ENCODE data around the gene CMSS1. TPM values are rescaled to one million over a fixed set of nuclear protein-coding genes. Genes with fewer than 3 reads are reported as not detected.

Gene CMSS1
- total RNA-seq, 1 experiment from 2014 or later = 98.6 TPM

DNA sequence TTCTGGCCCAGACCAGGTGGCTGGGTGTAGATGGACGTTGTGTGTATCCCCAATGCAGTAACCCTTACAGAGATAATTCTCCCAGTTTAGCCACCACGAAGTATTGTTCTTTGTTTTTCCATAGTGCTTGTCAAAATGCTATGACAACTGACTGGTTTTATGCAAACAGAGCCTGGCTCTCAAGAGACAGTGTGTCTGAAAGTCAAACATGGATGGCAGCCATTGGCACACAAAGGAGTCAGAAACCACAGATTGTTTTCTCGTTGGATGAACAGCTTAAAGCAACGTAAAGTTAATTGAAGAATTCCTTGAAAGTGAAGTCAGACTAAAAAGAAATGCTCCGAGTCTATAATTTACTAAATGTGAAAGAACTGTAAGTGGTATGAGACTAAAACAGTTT, 205.5 kb downstream of the CMSS1 start:
- Histone ChIP-seq H3K4me1 (ENCODE audit: insufficient read depth, low read length, poor library complexity, severe bottlenecking) (no peaks in the 10 kb centered on the region), H3K4me3 (ENCODE audit: low read depth, low read length, poor library complexity, severe bottlenecking) (no peak overlapping the region), H3K9me3 (ENCODE audit: low read depth, low read length, poor library complexity, severe bottlenecking) (no peaks in the 10 kb centered on the region), H3K27me3 (replicated peaks; ENCODE audit: insufficient read depth, low read depth, low read length, poor library complexity) (no peaks in the 10 kb centered on the region), H3K27ac (ENCODE audit: low read depth, low read length, poor library complexity, severe bottlenecking) (no peak overlapping the region), H3K36me3 (ENCODE audit: insufficient read depth, low read length, poor library complexity, severe bottlenecking) (no peaks in the 10 kb centered on the region)
- intact Hi-C loops (cut with micrococcal nuclease; ENCODE audit: unreplicated experiment) = no loop called here
- ChIA-PET CTCF (no interaction called here), POLR2A (ENCODE audit: low non-redundant PET) (no interaction called here)
- DNase-seq (ENCODE audit: low spot score) = peak; percentile 31
- no TSS peak for BruUV-seq (replicated peaks)
- no peak for TF ChIP-seq EZH2 (IDR thresholded peaks at IDR 0.05; ENCODE audit: borderline replicate concordance, low read depth, low read length, poor library complexity, severe bottlenecking)
- TF ChIP-seq, protein P1, sequence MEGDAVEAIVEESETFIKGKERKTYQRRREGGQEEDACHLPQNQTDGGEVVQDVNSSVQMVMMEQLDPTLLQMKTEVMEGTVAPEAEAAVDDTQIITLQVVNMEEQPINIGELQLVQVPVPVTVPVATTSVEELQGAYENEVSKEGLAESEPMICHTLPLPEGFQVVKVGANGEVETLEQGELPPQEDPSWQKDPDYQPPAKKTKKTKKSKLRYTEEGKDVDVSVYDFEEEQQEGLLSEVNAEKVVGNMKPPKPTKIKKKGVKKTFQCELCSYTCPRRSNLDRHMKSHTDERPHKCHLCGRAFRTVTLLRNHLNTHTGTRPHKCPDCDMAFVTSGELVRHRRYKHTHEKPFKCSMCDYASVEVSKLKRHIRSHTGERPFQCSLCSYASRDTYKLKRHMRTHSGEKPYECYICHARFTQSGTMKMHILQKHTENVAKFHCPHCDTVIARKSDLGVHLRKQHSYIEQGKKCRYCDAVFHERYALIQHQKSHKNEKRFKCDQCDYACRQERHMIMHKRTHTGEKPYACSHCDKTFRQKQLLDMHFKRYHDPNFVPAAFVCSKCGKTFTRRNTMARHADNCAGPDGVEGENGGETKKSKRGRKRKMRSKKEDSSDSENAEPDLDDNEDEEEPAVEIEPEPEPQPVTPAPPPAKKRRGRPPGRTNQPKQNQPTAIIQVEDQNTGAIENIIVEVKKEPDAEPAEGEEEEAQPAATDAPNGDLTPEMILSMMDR (conservative IDR thresholded peaks at IDR 0.05; ENCODE audit: low read depth, low read length) = no peak

DNA sequence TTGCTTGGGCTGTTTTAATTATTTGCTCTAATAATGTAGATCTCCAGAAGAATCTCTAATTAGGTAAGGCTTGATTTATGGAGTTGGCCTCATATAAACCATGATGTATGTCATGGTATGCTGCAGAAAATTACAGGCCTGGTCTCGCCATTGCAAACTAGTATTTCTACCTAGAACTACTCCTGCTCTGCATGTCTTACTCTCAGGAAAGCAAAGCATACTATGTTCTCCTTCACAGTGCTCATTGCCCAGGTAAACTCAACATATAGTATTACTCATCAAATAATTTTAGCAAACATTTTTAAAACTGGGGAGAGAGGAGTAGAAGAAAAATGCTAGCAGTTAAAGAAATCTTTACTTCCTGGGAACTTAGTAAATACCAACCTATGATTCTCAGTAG, 205.9 kb downstream of the CMSS1 start:
- no TSS peak for BruUV-seq (replicated peaks)
- H3K9me3 ChIP-seq (ENCODE audit: low read depth, low read length, poor library complexity, severe bottlenecking) = no peaks in the 10 kb centered on the region
- no peak overlapping the region for H3K4me3 ChIP-seq (ENCODE audit: low read depth, low read length, poor library complexity, severe bottlenecking)
- DNase-seq (ENCODE audit: low spot score) = no peak
- no peaks in the 10 kb centered on the region for H3K27me3 ChIP-seq (replicated peaks; ENCODE audit: insufficient read depth, low read depth, low read length, poor library complexity)
- H3K36me3 ChIP-seq (ENCODE audit: insufficient read depth, low read length, poor library complexity, severe bottlenecking) = no peaks in the 10 kb centered on the region
- no peak overlapping the region for H3K27ac ChIP-seq (ENCODE audit: low read depth, low read length, poor library complexity, severe bottlenecking)
- CTCF ChIA-PET = no interaction called here
- POLR2A ChIA-PET (ENCODE audit: low non-redundant PET) = no interaction called here
- intact Hi-C loops (cut with micrococcal nuclease; ENCODE audit: unreplicated experiment) = no loop called here
- H3K4me1 ChIP-seq (ENCODE audit: insufficient read depth, low read length, poor library complexity, severe bottlenecking) = no peaks in the 10 kb centered on the region
- no peak for TF ChIP-seq EZH2 (IDR thresholded peaks at IDR 0.05; ENCODE audit: borderline replicate concordance, low read depth, low read length, poor library complexity, severe bottlenecking)
- TF ChIP-seq, protein P1 (conservative IDR thresholded peaks at IDR 0.05; ENCODE audit: low read depth, low read length) = no peak

DNA sequence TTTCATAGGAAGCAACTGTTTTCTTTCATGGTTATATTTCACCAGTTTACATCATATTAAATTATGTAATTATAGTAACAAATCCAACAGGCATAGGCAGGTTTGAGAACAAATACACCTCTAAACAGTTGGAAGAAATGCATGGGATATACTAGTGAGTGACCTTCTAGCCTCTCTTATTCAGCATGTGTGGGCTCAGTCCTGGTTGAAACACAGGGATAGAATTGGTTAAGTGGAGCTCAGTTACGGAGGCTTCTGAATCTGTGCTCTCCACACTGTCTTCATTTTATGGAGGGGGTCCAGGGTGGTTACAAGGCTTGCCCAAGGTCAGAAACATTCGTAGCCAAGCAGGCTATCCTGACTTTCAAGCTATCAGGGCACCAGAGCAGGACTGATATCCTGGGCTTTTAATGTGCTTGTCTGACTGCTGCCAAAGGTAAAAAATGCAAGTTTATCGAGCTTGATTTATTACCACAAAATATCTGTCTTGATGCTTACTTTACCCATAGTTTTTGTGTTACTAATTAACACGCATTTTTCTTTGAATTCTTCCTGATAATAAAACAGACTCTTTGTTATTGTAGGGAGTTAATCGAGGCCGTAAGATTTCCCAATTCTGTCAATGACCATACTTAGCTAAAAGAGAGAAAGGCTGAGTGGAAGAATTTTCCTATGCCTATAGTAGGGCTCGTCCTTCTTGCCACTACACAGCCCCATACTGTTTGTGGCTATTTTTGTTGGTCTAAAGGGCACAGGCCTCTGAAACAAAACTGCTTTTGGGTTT, 207.1 kb downstream of the CMSS1 start:
- intact Hi-C loops (cut with micrococcal nuclease; ENCODE audit: unreplicated experiment) = no loop called here
- no peak overlapping the region for H3K27ac ChIP-seq (ENCODE audit: low read depth, low read length, poor library complexity, severe bottlenecking)
- H3K36me3 ChIP-seq (ENCODE audit: insufficient read depth, low read length, poor library complexity, severe bottlenecking) = no peaks in the 10 kb centered on the region
- no peak overlapping the region for H3K4me3 ChIP-seq (ENCODE audit: low read depth, low read length, poor library complexity, severe bottlenecking)
- H3K27me3 ChIP-seq (replicated peaks; ENCODE audit: insufficient read depth, low read depth, low read length, poor library complexity) = no peaks in the 10 kb centered on the region
- no peaks in the 10 kb centered on the region for H3K4me1 ChIP-seq (ENCODE audit: insufficient read depth, low read length, poor library complexity, severe bottlenecking)
- TF ChIP-seq EZH2 (IDR thresholded peaks at IDR 0.05; ENCODE audit: borderline replicate concordance, low read depth, low read length, poor library complexity, severe bottlenecking) = no peak
- TF ChIP-seq, protein P1 (conservative IDR thresholded peaks at IDR 0.05; ENCODE audit: low read depth, low read length) = no peak
- BruUV-seq (replicated peaks) = no TSS peak
- no peaks in the 10 kb centered on the region for H3K9me3 ChIP-seq (ENCODE audit: low read depth, low read length, poor library complexity, severe bottlenecking)
- no peak for DNase-seq (ENCODE audit: low spot score)
- ChIA-PET CTCF (no interaction called here), POLR2A (ENCODE audit: low non-redundant PET) (no interaction called here)

All from A673 (cell line).